ENCODE results near the gene GABRR3. TPM values are rescaled to one million over a fixed set of nuclear protein-coding genes. Genes with fewer than 3 reads are reported as not detected.

GABRR3 gene
- total RNA-seq, 3 donors from 2014 or later = not detected

- no peak for TF ChIP-seq POLR2A (IDR thresholded peaks at IDR 0.05)
- TF ChIP-seq CTCF (IDR thresholded peaks at IDR 0.05) = no peak
- no peak for TF ChIP-seq POLR2AphosphoS5 (IDR thresholded peaks at IDR 0.05)
- H3K36me3 ChIP-seq = no peaks in the 10 kb centered on the region
Measured at GRCh38 chr3:97942801-97943546, 92.1 kb downstream of the GABRR3 start.

GRCh38 chr3:97940034-97940433 lies 95.1 kb downstream of the GABRR3 start:
- Histone ChIP-seq H3K9me3 (no peaks in the 10 kb centered on the region), H3K27me3 (no peaks in the 10 kb centered on the region), H3K36me3 (no peaks in the 10 kb centered on the region), H3K4me3 (no peak overlapping the region), H3K27ac (no peak overlapping the region), H3K4me1 (no peaks in the 10 kb centered on the region)
- DNase-seq (ENCODE audit: low spot score in 2 of 2) = no peak
- TF ChIP-seq CTCF (IDR thresholded peaks at IDR 0.05) (no peak), POLR2AphosphoS5 (IDR thresholded peaks at IDR 0.05) (no peak), POLR2A (IDR thresholded peaks at IDR 0.05) (no peak)
- intact Hi-C loops (cut with DNase I; ENCODE audit: low total_unique reads) = no loop called here

More at GRCh38 chr3:97942801-97943546, 92.1 kb downstream of the GABRR3 start:
- H3K9me3 ChIP-seq = no peaks in the 10 kb centered on the region
- intact Hi-C loops (cut with DNase I; ENCODE audit: low total_unique reads) = no loop called here
- DNase-seq (ENCODE audit: low spot score in 2 of 2) = no peak
- no peaks in the 10 kb centered on the region for H3K4me1 ChIP-seq
- no peak overlapping the region for H3K27ac ChIP-seq
- H3K4me3 ChIP-seq = no peak overlapping the region
- H3K27me3 ChIP-seq = no peaks in the 10 kb centered on the region

GRCh38 chr3:97939401-97939800 lies 95.7 kb downstream of the GABRR3 start:
- Histone ChIP-seq H3K4me3 (no peak overlapping the region), H3K27ac (no peak overlapping the region), H3K9me3 (no peaks in the 10 kb centered on the region), H3K4me1 (no peaks in the 10 kb centered on the region), H3K36me3 (no peaks in the 10 kb centered on the region), H3K27me3 (no peaks in the 10 kb centered on the region)
- no peak for DNase-seq (ENCODE audit: low spot score in 2 of 2)
- TF ChIP-seq CTCF (IDR thresholded peaks at IDR 0.05) (no peak), POLR2AphosphoS5 (IDR thresholded peaks at IDR 0.05) (no peak), POLR2A (IDR thresholded peaks at IDR 0.05) (no peak)
- intact Hi-C loops (cut with DNase I; ENCODE audit: low total_unique reads) = no loop called here

GRCh38 chr3:97938444-97938843 lies 96.7 kb downstream of the GABRR3 start:
- Histone ChIP-seq H3K4me3 (no peak overlapping the region), H3K27ac (no peak overlapping the region), H3K27me3 (no peaks in the 10 kb centered on the region), H3K4me1 (no peaks in the 10 kb centered on the region), H3K9me3 (no peaks in the 10 kb centered on the region), H3K36me3 (no peaks in the 10 kb centered on the region)
- no peak for DNase-seq (ENCODE audit: low spot score in 2 of 2)
- TF ChIP-seq POLR2A (IDR thresholded peaks at IDR 0.05) (no peak), CTCF (IDR thresholded peaks at IDR 0.05) (no peak), POLR2AphosphoS5 (IDR thresholded peaks at IDR 0.05) (no peak)
- intact Hi-C loops (cut with DNase I; ENCODE audit: low total_unique reads) = no loop called here

- H3K27me3 ChIP-seq = no peaks in the 10 kb centered on the region
- no peaks in the 10 kb centered on the region for H3K36me3 ChIP-seq
- TF ChIP-seq CTCF (IDR thresholded peaks at IDR 0.05) (no peak), POLR2AphosphoS5 (IDR thresholded peaks at IDR 0.05) (no peak)
- H3K27ac ChIP-seq = no peak overlapping the region
- intact Hi-C loops (cut with DNase I; ENCODE audit: low total_unique reads) = no loop called here
- no peaks in the 10 kb centered on the region for H3K4me1 ChIP-seq
- H3K9me3 ChIP-seq = no peaks in the 10 kb centered on the region
- no peak overlapping the region for H3K4me3 ChIP-seq
- no peak for DNase-seq (ENCODE audit: low spot score in 2 of 2)
Measured at GRCh38 chr3:97937205-97937604, 97.9 kb downstream of the GABRR3 start.

All from breast epithelium (tissue), 4 donors.